Kidney (tissue), 14 donors: ENCODE measurements around the gene BRD8. TPM values are rescaled to one million over a fixed set of nuclear protein-coding genes. Genes with fewer than 3 reads are reported as not detected.

Experiments used
- DNase-seq, 5 donors: peaks; one replicate each; pipeline ENCODE4 v3.0.0-alpha.2; 2013 to 2020
- FAIRE-seq: peaks from 2 replicates; lab custom pipeline; 2012; peaks lifted over from hg19 to GRCh38; lab: Jason Lieb, UNC
- H3K27ac ChIP-seq, 2 donors: one replicate each; pipeline ENCODE4 v1.7.0; 2013; ENCODE audit warnings: low read depth in 2 of 2, low read length in 2 of 2, inconsistent platforms in 1 of 2
- H3K27me3 ChIP-seq: one replicate; pipeline ENCODE4 v1.7.1; 2013; ENCODE audit warnings: low read length, inconsistent platforms; ENCODE audit not compliant: control insufficient read depth, insufficient read depth
- H3K36me3 ChIP-seq, 3 donors: one replicate each; pipeline versions ENCODE4 v1.7.0 to v1.7.1; 2013; ENCODE audit warnings: low read length in 3 of 3, control low read depth in 1 of 3, inconsistent platforms in 1 of 3; ENCODE audit not compliant: insufficient read depth in 3 of 3, control insufficient read depth in 2 of 3
- H3K4me1 ChIP-seq, 3 donors: one replicate each; pipeline versions ENCODE4 v1.7.0 to v1.7.1; 2013; ENCODE audit warnings: low read length in 3 of 3, inconsistent platforms in 1 of 3, low read depth in 1 of 3; ENCODE audit not compliant: control insufficient read depth in 2 of 3, insufficient read depth in 2 of 3
- H3K4me3 ChIP-seq, 3 donors: one replicate each; pipeline versions ENCODE4 v1.7.0 to v1.8.1; 2013; ENCODE audit warnings: low read length in 3 of 3, control low read depth in 1 of 3, inconsistent platforms in 1 of 3
- H3K9ac ChIP-seq, 3 donors: one replicate each; pipeline versions ENCODE4 v1.7.0 to v1.7.1; 2013; ENCODE audit warnings: low read length in 3 of 3, control low read depth in 1 of 3, inconsistent platforms in 1 of 3
- H3K9me3 ChIP-seq, 3 donors: one replicate each; pipeline versions ENCODE4 v1.7.0 to v1.7.1; 2013; ENCODE audit warnings: low read length in 3 of 3, control low read depth in 1 of 3, inconsistent platforms in 1 of 3; ENCODE audit not compliant: control insufficient read depth in 2 of 3, insufficient read depth in 1 of 3
- intact Hi-C: fragments of 100-400 bp; cut with DNase I; formaldehyde crosslinking; loops from one replicate; pipeline ENCODE4 v1.11.1; 2022
- polyA plus RNA-seq: library from polyadenylated mRNA; stranded (reverse); fragments of 350-450 nt; fragmentation: Illumina TruSeq; extraction: RNeasy Lipid Tissue Mini Kit (QIAGEN cat#74804); gene quantifications from one replicate; pipeline ENCODE4 v1.2.3, GENCODE V29; 2014; ENCODE audit warnings: low read depth, low replicate concordance; ENCODE audit not compliant: insufficient read depth
- total RNA-seq: library from RNA; stranded (reverse); fragmentation: NEBNext Ultra II Directional; extraction: Animal tissue kit (Norgen Biotek cat#: 25700); gene quantifications from one replicate; pipeline ENCODE4 v1.2.1, GENCODE V29; 2021
- TF ChIP-seq, protein P1 (sequence below): IDR thresholded peaks from 3 replicates; pipeline ENCODE4 v1.5.1; 2012; ENCODE audit warnings: mild to moderate bottlenecking, moderate library complexity, borderline replicate concordance; ENCODE audit not compliant: insufficient read depth; ENCODE audit errors: extremely low read depth
- donor health status: control.
- donor health status: control.
- donor health status: control.
- donor health status: control.
- donor health status: control.
- donor health status: DM: yes; HTN: yes; CAD: no.
- donor health status: Normal renal cell carcinoma (clear cell type).

Gene BRD8
- total and polyA plus RNA-seq, 2 donors from 2014 or later, result 32.1 to 54.5 TPM

DNA sequence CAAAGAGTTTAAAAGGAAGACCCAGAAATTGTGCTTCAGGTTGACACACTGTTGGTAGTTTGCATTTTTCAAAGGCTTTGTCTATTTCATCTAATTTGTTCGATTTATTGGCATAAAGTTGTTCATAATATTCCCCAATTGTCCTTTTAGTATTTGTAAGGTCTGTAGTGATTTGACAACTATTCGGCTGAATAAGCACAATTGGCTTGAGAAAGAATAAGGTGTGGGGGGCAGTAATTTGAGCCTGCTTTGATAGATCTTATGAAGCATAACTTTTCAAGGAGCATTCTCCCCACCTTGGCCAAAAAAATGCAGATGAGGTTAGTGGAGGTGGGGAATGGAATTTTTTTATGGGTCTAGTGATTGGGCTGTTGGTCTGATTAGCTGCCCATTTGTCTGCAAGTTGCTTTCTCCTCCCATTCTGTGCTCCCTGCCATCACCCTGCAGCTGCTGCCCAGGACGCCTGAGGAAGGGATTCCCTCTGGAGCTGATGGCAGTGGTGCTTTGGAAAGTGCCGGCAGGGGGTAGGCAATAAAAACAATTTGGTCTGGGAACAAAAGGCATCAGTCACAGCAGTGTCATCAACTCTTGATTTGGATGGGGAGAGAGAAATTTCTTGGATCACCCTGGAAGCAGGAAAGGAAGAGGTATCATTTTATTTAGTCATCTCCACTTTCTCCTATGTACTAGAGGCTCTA, 68.0 kb downstream of the BRD8 start:
- Histone ChIP-seq H3K4me3 (no peak overlapping the region), H3K9ac (no peak overlapping the region), H3K36me3 (no peaks in the 10 kb centered on the region), H3K27me3 (no peaks in the 10 kb centered on the region), H3K4me1 (no peaks in the 10 kb centered on the region), H3K9me3 (no peaks in the 10 kb centered on the region), H3K27ac (no peak overlapping the region)
- intact Hi-C loops, result no loop called here
- FAIRE-seq (no peak), DNase-seq (no peak)
- TF ChIP-seq, protein P1, sequence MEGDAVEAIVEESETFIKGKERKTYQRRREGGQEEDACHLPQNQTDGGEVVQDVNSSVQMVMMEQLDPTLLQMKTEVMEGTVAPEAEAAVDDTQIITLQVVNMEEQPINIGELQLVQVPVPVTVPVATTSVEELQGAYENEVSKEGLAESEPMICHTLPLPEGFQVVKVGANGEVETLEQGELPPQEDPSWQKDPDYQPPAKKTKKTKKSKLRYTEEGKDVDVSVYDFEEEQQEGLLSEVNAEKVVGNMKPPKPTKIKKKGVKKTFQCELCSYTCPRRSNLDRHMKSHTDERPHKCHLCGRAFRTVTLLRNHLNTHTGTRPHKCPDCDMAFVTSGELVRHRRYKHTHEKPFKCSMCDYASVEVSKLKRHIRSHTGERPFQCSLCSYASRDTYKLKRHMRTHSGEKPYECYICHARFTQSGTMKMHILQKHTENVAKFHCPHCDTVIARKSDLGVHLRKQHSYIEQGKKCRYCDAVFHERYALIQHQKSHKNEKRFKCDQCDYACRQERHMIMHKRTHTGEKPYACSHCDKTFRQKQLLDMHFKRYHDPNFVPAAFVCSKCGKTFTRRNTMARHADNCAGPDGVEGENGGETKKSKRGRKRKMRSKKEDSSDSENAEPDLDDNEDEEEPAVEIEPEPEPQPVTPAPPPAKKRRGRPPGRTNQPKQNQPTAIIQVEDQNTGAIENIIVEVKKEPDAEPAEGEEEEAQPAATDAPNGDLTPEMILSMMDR, result no peak

DNA sequence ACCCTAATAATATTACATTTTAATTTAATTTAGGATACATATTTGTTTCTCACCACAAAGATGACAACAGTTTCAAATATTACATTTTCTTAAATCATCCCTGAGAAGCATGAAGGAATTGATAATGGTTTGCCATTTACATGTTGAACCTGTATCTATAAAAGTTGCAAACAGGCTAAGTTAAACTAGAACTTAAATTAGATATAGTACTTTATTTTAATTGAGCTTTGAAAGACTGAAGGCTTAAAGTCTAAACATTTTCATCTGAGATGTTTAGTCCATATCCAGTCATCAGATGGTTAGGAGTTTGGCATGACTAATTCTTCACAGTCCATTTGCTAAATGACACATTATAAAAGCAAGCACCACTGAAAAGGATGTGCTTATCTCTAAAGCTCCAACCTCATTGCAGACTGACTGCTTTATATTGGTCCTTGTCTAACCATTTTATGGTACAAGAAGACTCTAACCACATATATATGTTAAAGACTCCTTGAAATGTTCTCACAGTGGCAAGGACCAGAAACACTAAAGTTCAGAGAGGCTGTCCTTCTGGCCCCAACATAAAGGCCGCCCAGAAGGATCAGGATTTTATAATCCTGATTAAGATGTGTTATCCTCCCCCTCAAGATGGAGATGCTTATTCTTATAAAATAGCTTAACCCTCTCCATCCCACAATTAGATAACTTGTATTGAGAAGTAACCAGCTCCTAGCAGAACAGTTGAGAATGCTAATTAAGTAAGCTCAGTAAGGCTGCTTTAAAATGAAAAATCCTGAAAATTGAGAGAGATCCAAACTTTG, 68.8 kb downstream of the BRD8 start:
- no peak for FAIRE-seq
- Histone ChIP-seq H3K4me1 (no peaks in the 10 kb centered on the region), H3K27me3 (no peaks in the 10 kb centered on the region), H3K9ac (no peak overlapping the region), H3K36me3 (no peaks in the 10 kb centered on the region), H3K27ac (no peak overlapping the region), H3K4me3 (no peak overlapping the region), H3K9me3 (no peaks in the 10 kb centered on the region)
- no peak for DNase-seq
- intact Hi-C loops, result no loop called here
- TF ChIP-seq, protein P1, result no peak

DNA sequence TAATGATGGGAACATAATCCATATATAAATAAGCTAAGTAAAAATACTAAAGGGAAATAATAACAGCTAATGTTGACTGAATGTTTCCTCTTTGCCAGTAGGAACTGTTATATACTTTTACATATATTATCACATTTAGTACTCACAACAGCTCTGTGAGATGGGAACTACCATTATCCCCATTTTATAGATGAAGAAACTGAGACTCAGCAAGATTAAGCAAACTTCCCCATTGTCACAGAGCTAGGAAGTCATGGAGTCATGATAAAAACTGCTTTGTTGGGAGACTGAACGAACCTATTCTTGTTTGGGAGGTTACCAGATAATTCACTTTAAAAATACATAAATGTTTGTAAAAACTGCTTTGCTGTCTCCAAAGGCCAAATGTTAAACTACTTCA, 71.2 kb downstream of the BRD8 start:
- Histone ChIP-seq H3K4me1 (no peaks in the 10 kb centered on the region), H3K36me3 (no peaks in the 10 kb centered on the region), H3K9me3 (no peaks in the 10 kb centered on the region), H3K4me3 (no peak overlapping the region), H3K9ac (no peak overlapping the region), H3K27me3 (no peaks in the 10 kb centered on the region), H3K27ac (no peak overlapping the region)
- FAIRE-seq (no peak), DNase-seq (no peak)
- TF ChIP-seq, protein P1, result no peak
- intact Hi-C loops, result no loop called here
